Measurements from ENCODE around the gene BRWD1.
"Not testable (repeated sequence)": the region's sequence is repeated elsewhere in the genome, so short reads cannot be mapped to it uniquely, and the experiment has no call there.

Gene BRWD1

DNA sequence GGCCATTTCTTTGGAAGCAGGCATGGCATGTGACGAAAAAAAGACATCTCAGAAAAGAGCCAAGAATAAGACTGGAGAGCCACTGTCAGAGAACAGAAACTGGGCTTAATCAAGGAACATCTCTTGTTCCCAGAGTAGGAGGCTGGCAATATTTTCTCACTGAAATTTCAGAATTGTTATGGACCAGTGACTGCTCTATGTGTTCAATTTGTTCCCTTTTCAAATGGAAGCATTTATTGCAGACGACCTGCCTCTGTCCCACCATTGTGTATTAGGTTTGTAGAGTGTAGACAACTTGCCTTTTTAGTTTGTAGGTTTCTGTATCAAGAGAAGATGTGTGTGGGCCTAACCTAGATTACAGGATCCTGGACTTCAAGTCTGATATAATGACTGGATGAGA lies 148.9 kb downstream of the BRWD1 start:
- no peak for DNase-seq

DNA sequence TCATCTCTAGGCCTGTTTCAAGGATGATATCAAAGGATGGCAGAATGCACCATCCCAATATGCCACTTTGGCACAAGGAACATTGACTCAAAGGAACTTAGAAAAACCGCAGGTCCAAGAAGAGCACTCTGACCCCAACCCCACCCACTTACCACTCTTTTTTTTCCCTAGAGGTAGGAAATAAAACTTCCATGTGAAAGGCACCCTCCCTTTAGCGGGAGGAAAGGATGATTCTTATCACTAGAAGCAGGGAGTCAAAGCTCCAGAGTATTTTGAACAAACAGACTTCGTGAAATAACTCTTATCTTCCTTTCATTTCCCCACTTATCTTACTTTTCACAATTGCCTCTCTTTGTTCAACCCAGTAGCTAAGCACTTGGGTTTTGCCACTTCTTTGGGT lies 152.4 kb downstream of the BRWD1 start:
- no peak for DNase-seq

DNA sequence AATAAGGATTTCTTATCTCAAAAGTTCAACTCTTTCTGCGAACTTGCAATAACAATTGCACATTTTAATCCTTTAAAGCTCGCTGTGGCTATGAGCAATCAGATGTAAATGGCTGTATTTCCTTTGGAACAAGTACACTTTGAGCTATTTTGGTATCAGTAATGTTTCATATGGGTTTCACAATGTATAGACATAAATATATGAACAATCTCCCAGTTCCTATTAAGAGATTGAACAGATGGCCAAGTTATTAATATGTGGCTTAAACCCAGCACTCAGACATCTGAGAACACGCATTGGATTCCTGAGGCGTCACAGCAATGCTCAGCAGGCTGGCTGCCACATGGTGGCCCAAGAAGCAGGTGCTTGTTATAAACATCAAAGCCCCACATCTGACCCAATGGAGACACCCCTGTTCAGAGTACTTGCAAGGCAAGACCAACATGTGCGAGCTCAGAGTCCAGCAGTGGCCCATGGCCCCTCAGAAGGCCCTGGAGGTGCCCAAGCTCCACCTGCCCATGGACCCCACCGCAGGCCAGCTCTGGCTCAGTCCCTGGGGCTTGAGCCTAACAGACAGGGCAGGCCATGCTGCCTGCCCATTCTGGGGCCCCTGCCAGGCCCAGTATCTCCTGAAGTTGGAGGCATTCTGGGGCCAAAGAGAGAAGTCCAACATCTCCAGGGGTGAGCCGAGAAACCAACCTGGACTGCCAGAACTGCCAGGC lies 153.9 kb downstream of the BRWD1 start:
- DNase-seq: no peak

DNA sequence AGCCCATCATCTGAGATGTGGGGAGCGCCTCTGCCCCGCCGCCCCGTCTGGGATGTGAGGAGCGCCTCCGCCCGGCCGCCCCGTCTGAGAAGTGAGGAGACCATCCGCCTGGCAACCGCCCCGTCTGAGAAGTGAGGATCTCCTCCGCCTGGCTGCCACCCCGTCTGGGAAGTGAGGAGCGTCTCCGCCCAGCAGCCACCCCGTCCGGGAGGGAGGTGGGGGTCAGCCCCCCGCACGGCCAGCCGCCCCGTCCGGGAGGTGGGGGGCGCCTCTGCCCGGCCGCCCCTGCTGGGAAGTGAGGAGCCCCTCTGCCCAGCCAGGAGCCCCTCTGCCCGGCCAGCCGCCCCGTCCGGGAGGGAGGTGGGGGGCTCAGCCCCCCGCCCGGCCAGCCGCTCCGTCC lies 156.2 kb downstream of the BRWD1 start:
- not testable (repeated sequence) for DNase-seq

DNA sequence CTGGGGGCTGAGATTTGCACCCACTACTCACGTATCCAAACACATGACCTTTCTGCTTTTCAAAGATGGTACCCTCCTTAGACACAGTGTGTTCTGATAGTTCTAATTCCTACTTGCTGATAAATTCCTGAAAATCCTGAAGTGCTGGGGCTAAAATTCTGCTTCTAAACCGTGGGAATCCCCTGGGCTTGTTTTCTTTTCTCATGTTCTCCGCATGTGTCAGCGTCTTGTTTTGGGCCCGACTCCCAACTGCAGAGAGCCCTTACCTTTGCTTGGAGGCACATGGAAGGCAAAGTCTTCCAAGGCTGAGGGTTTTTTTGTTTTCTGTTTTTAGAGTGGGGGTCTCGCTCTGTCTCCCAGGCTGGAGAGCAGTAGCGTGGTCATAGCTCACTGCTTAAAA lies 157.4 kb downstream of the BRWD1 start:
- no peak for DNase-seq

DNA sequence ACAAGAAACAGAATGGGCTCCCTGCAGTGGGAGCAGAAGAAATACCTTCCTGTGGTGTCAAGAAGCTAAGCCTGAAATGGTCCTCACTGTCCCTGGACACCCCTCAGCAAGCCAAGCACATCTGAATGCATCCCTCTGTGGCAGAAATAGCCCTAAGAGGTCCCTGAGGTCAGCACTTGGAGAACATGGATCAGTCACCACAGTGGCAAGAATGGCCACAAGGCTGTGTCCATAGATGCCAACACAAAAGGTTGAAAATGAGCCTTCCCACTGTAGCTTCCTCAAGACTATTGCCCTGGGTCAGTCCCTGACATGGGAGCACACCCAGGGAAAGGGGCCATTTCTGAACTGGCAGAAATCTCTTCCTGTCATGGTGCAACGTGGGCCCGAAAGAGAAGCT lies 157.9 kb downstream of the BRWD1 start:
- no peak for DNase-seq

DNA sequence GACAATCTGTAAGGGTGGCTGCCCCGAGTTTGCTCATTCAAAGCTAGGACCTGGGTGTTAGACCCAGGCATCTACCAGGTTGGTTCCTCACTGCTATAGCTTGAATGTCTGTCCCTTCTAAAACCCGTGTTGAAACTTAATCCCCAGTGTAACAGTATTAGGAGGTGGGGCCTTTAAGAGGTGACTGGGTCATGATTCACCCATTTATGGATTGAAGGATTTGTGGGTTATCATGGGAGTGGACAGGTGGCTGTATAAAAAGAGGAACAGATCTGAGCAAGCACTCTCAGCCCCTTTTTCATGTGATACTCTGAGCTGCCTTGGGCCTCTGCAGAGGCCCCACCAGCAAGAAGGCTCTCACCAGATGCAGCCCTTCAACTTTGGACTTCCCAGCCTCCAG lies 159.6 kb downstream of the BRWD1 start:
- no peak for DNase-seq

DNA sequence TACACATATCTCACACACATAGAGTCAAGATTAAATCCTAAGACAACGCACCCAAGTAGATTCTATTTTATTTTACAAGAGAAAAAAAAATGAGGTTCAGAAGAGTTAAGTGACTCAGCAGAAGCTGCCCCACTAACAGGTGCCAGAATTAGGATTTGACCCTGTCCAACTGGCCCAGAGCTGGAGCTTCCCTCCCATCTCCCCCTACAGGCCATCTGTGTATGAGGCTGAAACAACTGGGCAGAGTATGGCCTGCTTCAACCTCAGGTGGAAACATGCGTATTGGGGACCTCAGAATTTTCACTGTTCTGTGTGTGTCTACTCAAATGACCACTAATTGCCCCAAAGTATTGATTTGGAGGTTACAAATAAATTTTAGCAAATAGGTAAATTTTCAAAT lies 160.1 kb downstream of the BRWD1 start:
- DNase-seq: no peak

DNA sequence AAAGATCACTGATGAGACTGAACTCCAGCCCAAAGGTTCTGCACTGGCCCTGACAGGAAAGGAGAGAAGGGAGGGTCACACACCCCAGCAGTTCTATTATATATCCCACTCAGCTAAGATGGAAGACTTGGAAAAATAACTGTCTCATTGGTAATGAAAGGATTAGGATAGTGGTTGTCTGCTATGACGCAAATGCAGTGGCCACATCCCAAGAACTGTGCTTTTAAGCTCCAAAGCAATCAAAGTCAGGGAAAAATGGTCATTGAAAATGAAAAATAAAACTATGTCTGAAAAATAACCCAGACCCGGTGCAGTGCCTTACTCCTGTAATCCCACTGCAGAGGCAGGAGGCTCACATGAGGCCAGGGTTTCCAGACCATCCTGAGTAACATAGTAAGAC lies 161.2 kb downstream of the BRWD1 start:
- no peak for DNase-seq

DNA sequence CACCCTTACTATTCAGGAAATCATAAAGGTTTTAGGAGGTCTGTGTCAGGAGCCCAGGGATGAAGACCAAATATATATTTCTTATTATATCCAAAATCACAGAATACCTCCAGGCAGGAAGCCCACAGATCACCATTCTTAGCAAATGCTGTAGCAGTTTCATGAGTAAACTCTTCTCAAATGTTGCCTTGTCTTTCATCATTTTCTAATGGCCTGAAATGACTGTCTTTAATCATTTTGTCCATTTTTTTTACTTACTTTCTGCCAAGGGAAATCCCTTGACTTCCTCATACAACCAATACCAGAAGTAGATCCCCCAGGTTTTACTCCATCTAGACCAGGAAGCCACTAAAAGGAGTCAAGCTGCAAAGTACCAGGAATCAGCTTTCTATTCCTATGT lies 162.6 kb downstream of the BRWD1 start:
- no peak for DNase-seq

DNA sequence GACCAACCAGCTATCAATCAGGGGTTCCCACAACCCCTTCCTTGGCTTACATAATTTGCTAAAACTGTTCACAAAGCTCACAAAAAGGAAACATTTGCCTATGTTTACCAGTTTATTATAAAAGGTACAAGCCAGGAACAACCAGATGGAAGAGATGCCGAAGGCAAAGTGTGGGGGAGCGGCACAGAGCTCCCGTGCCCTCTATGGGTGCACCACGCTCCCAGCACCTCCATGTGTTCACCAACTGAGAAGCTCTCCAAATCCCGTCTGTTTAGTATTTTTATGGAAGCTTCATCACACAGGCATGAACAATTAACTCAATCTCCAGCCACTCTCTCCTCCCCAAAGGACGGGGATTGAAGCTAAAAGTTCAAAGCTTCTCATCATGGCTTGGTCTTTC lies 163.1 kb downstream of the BRWD1 start:
- DNase-seq: no peak

DNA sequence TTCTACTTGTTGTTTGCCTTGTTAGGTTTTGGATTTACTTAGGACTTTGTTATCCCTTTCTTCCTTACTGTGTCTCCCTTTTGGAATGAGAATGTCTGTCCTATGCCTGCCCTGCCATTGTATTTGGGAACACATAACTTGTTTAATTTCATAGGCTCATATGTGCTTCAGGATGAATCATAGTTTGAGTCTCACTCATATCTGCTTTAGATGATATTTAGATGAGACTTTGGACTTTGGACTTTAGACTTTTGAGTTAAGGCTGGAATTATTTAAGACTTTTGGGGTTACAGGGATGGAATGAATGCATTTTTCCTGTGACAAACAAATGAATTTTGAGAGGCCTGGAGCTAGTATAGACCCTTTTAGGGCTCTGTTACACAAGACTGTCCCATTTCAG lies 163.6 kb downstream of the BRWD1 start:
- no peak for DNase-seq

DNA sequence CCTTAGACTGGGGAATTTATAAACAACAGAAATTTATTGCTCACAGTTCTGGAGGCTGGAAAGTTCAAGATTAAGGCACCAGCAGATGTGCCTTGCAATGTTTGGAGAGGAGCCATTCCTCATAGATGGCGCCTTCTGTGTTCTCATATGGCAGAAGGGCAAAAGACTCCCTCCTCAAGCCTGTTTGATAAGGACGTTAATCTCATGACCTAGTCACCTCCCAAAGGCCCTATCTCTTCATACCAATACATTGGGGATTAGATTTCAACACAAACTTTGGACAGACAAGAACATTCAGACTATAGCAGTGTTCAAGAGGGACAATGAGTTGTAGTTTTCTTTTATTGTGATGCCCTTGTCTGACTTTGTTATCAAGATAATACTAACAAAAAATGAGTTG lies 164.5 kb downstream of the BRWD1 start:
- DNase-seq: no peak

DNA sequence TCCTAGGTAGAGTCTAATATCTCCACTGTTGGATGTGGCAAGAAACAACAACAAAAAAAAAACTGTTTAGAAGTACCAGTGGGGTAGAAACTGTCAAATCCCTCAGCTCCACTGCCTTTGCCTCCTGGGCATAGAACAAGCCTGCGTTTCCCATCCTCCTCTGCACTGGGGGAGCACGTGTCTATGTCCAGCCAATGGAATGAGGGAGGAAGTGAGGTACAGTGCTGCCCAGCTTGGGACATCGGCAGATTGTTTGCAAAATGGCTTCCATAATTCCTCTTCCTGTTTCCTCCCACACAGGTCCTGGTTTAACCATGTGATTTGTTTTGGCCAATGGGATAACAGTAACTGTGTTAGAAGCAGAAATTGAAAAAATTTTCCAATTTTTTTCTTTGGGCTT lies 169.2 kb downstream of the BRWD1 start:
- DNase-seq: no peak

DNA sequence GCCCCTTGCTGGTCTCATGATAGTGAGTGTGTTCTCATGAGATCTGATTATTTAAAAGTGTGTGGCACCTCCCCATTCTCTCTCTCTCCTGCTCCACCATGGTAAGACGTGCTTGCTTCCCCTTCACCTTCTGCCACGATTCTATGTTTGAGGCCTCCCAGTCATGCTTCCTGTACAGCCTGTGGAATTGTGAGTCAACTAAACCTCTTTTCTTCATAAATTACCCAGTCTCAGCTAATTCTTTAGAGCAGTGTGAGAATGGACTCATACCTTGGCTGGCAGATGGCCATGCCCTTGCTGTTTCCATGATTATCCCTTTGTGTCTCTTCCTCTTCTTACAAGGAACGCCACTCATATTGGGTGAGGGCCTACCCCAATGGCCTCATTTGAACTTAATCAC lies 170.5 kb downstream of the BRWD1 start:
- no peak for DNase-seq

DNA sequence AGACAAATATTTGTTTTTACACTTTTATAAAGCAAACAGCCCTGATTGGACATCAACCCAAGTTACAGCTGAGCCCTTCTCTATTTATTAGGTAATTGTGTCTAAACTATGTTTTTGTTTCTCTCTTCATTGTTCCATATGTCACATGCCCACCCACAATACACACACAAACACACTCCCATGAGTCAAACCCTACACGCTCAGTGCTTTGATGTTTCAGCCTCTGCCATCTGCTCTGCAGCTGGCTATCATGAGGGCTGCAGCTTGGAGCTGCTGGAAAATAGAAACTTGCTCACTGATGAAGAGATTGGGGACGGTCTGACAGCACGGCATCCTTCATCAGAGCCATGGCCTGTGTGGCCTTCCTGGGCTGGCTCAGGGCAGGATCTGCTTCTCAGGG lies 171.9 kb downstream of the BRWD1 start:
- no peak for DNase-seq

DNA sequence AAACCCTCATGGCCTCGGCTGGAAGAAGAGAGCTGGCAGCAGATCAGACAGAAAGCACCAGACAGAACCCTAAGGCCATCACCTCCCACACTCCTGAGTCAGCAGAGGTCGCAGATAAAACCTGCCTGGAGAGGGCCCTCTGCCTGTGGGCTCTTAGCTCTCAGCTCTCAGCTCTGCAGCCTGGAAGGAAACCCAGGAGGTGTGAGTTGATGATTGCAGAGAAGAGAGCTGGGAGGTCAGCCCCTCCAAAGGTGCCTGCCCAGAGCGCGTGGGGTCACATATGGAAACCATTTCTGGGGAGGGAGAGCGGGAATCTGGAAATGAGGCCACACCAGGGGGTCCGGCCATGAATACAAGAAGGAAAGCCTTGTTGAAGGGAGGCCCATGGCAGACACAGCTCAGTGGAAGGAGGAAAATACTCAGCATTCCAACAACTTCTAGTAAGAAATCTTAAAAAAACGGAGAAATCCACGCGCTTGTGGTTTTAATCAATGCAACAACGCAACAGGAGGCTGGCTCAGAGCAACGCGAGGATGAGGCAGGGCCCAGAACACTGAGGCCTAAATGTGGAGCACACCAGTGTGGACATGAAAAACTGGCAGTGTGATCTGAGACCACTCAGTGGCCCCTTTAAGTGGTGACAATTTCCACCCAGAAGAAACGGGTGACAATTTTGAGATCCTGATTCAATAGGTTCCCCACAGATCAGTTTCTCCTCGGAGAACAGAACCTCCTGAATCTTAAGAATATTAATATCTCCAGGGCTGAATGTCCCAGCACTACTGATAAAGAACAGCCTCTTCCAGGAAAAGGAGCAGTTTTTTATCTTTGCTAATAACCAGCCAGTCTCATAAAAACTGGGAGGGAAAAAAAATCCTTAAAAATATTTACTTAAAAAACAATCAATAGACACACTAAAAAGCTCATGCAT lies 175.9 kb downstream of the BRWD1 start:
- DNase-seq: no peak

DNA sequence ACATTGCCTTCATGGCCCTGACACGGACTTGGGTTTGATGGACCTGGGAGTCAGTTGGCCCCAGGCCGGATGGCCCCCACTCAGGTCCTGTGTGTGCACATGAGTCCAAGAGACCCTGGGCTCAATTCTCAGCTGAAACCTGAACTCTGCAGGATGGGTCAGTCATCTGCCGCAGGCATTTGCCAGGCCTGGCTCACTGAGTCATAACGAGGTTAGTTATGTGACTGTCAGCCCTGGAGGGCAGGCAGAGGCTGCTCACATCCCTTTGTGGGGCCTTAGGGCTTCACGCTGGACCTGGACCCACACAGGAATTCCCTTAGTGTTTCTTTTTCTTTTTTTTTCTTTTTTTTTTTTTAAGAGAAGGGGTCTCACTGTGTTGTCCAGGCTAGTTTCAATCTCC lies 176.7 kb downstream of the BRWD1 start:
- no peak for DNase-seq

DNA sequence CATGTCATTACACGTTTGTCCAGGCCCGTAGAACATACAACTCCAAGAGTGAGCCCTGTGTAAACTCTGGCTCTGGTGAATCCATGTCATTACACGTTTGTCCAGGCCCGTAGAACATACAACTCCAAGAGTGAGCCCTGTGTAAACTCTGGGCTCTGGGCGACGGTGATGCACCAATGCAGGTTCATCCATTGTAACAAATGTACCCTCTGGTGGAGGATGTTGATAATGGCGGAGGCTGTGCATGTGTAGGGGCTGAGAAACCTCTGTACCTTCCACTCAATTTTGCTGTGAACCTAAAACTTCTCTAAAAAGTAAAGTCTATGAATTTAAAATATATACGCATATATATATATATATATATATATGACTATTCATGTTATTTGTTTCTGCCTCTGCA lies 177.3 kb downstream of the BRWD1 start:
- peak in 1 of 2 donors; percentile 5 for DNase-seq

DNA sequence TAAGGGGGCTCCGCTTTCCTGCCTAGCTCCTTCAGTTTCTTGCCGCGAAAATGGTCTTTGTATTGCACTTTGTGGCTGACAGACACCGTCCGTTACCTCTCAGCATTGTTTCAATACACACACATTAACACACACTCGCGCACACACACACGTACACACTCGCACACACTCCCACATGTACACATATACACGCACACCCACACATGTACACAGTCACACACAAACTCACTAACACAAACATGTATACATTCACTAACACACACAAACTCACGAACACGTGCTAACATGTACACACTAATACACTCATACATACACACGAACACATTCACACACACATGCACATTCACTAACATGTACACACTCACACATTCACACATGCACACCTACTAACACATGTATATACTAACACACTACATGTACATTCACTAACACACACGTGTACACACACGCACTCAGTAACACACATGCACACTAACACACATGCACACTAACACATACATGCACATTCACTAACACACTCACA lies 179.1 kb downstream of the BRWD1 start:
- DNase-seq: no peak
